ENCODE data around the gene TRPV4. TPM values are rescaled to one million over a fixed set of nuclear protein-coding genes. Genes with fewer than 3 reads are reported as not detected.

The TRPV4 gene
- total and polyA plus RNA-seq, 2 donors from 2014 or later = 6.0 to 24.5 TPM

DNA sequence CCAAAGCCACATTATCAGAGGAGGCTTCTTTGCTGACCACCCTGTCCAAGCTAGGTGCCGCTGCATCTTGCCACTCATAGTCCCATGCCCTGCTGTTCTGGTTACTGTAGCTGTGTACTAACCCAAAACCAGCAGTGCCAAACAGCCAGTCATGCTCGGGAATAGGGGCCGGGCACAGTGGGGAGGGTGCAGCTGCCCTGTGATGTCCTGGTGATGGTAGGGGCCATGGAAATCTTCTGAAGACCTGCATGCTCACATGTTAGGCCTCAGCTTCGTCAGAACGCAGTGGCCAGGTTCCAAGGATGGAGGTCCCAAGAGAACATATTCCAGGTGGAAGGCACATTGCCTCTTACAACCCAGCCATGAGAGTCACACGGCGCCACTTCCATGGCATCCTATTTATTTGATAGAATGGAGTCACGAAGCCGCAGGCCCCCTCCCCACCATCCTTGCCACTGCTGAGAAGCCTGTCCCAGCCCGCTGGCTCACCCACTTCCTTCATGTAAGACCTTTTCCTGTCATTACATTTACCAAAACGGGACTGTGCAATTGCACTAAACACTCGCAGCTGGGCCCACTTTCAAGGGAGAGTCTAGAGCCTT, 71.0 kb downstream of the TRPV4 start:
- DNase-seq (peak in 2 of 5 donors; percentile 19 to 43), FAIRE-seq (no peak)
- intact Hi-C loops (cut with DNase I) = no loop called here

DNA sequence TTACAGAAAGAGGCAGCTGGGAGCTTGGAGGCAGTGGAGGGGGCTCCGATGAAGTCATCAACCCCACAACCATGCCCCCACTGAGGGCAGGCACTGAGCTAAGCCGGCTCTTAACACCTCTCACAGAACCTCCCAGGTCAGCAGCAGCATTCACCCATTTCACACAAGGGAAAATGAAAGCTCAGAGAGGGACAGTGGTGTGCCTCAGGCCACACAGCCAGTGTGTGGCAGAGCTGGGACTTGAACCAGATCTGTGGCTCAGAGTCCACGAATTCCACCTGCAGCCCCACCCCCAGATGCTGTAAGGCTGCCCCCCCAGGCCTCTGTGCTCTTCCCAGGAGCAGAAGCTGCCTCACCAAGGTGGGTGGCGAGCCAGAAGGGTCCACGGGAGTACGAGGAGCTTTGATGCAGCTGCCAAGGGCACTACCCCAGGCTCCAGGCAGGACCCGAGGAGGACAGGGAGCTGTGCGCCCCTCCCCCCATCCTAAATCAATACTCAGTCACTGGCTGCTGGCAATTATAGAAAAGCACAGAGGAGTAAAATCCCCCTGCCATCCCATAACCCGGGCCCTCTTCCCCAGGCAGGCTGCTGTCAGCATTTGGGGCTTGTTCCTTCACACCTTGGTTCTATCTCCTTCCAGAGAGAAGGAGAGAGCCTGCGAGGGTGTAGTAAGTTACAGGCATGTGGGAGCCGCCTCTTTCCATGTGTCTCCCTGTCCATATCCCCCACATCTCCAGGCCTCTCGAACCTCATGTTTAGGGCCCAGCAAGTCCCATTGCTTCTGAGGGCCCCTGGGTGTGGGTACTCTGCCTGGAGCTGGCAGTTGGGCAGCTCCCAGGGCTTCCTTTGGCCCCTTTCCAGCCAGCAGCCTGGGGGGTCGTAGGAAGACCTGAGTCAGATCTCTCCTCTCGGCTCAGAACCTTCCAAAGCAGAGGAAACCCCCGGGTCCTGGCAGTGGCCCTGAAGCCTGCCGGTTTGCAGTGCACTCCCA, 72.0 kb downstream of the TRPV4 start:
- FAIRE-seq = no peak
- Histone ChIP-seq H3K9me3 (ENCODE audit: control insufficient read depth in 2 of 3, insufficient read depth in 1 of 3, low read length in 3 of 3) (peaks cover 0 to 7% (median 1%) of the 10 kb centered on the region in 3 donors), H3K27me3 (ENCODE audit: control insufficient read depth, insufficient read depth, low read length) (no peaks in the 10 kb centered on the region), H3K36me3 (ENCODE audit: control insufficient read depth in 2 of 3, insufficient read depth in 3 of 3, low read length in 3 of 3) (no peaks in the 10 kb centered on the region), H3K27ac (ENCODE audit: low read depth in 2 of 2, low read length in 2 of 2) (no peak overlapping the region), H3K9ac (ENCODE audit: low read length in 3 of 3) (no peak overlapping the region), H3K4me3 (ENCODE audit: low read length in 3 of 3) (no peak overlapping the region), H3K4me1 (ENCODE audit: control insufficient read depth in 2 of 3, insufficient read depth in 2 of 3, low read depth in 1 of 3, low read length in 3 of 3) (peaks cover 0 to 6% (median 0%) of the 10 kb centered on the region in 3 donors)
- TF ChIP-seq, protein P1, sequence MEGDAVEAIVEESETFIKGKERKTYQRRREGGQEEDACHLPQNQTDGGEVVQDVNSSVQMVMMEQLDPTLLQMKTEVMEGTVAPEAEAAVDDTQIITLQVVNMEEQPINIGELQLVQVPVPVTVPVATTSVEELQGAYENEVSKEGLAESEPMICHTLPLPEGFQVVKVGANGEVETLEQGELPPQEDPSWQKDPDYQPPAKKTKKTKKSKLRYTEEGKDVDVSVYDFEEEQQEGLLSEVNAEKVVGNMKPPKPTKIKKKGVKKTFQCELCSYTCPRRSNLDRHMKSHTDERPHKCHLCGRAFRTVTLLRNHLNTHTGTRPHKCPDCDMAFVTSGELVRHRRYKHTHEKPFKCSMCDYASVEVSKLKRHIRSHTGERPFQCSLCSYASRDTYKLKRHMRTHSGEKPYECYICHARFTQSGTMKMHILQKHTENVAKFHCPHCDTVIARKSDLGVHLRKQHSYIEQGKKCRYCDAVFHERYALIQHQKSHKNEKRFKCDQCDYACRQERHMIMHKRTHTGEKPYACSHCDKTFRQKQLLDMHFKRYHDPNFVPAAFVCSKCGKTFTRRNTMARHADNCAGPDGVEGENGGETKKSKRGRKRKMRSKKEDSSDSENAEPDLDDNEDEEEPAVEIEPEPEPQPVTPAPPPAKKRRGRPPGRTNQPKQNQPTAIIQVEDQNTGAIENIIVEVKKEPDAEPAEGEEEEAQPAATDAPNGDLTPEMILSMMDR (IDR thresholded peaks at IDR 0.05; ENCODE audit: borderline replicate concordance, extremely low read depth, insufficient read depth) = no peak
- DNase-seq = peak in 2 of 5 donors; percentile 30 to 48
- intact Hi-C loops (cut with DNase I) = no loop called here

More for the DNA sequence above, 71.0 kb downstream of the TRPV4 start:
- TF ChIP-seq, protein P1 (IDR thresholded peaks at IDR 0.05; ENCODE audit: borderline replicate concordance, extremely low read depth, insufficient read depth) = no peak
- Histone ChIP-seq H3K9ac (ENCODE audit: low read length in 3 of 3) (no peak overlapping the region), H3K9me3 (ENCODE audit: control insufficient read depth in 2 of 3, insufficient read depth in 1 of 3, low read length in 3 of 3) (peaks cover 0 to 4% (median 0%) of the 10 kb centered on the region in 3 donors), H3K36me3 (ENCODE audit: control insufficient read depth in 2 of 3, insufficient read depth in 3 of 3, low read length in 3 of 3) (no peaks in the 10 kb centered on the region), H3K4me3 (ENCODE audit: low read length in 3 of 3) (no peak overlapping the region), H3K4me1 (ENCODE audit: control insufficient read depth in 2 of 3, insufficient read depth in 2 of 3, low read depth in 1 of 3, low read length in 3 of 3) (peaks cover 0 to 6% (median 0%) of the 10 kb centered on the region in 3 donors), H3K27me3 (ENCODE audit: control insufficient read depth, insufficient read depth, low read length) (no peaks in the 10 kb centered on the region), H3K27ac (ENCODE audit: low read depth in 2 of 2, low read length in 2 of 2) (no peak overlapping the region)

DNA sequence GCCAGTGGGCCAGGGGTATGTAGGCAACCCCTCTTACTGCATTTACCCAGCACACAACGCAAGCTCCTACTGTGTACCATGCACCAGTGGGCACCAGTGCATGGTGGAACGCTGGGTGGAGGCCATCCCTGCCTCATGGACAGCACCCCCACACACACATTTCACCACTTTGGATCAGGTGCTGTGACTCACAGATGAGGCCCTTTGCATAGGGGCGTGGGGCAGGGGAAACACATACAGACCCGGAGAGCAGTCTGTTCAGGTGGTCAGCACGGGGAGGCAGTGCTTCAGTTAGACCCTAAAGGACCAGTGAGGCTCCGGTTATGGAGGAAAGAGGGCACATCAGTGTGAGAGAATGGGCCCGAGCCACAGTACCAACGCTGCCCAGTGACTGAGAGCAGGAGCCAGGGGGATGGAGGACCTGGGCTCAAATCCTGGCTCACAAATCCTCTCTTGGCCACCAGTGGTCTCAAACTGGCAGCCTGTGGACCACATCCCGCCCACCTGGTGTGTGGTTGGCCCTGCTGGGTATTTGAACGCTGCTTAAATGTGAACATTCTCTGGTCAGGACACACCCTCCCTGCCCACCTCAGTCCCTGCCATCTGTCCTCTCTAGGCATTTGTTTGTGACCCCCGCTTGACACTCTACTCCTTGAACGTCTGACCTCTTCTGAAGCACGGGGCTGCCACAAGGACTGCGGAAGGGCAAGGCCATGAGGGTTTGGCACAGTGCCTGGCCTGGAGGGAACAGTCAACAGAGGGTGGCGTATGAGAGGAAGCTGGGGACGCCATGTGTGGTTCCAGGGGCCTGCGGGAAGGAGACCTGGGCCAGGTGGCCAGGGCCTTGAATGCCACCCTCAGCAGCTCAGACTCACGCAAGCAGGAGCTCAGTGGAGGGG, 72.9 kb downstream of the TRPV4 start:
- FAIRE-seq (no peak), DNase-seq (peak in 2 of 5 donors; percentile 35 to 75)
- no peak overlapping the region for H3K4me3 ChIP-seq (ENCODE audit: low read length in 3 of 3)
- TF ChIP-seq, protein P1 (IDR thresholded peaks at IDR 0.05; ENCODE audit: borderline replicate concordance, extremely low read depth, insufficient read depth) = no peak
- H3K9ac ChIP-seq (ENCODE audit: low read length in 3 of 3) = no peak overlapping the region
- H3K27me3 ChIP-seq (ENCODE audit: control insufficient read depth, insufficient read depth, low read length) = no peaks in the 10 kb centered on the region
- peak overlapping the region in 1 of 2 donors; percentile 16 for H3K27ac ChIP-seq (ENCODE audit: low read depth in 2 of 2, low read length in 2 of 2)
- intact Hi-C loops (cut with DNase I) = no loop called here
- H3K4me1 ChIP-seq (ENCODE audit: control insufficient read depth in 2 of 3, insufficient read depth in 2 of 3, low read depth in 1 of 3, low read length in 3 of 3) = peaks cover 0 to 6% (median 0%) of the 10 kb centered on the region in 3 donors
- H3K9me3 ChIP-seq (ENCODE audit: control insufficient read depth in 2 of 3, insufficient read depth in 1 of 3, low read length in 3 of 3) = peaks cover 0 to 7% (median 1%) of the 10 kb centered on the region in 3 donors
- H3K36me3 ChIP-seq (ENCODE audit: control insufficient read depth in 2 of 3, insufficient read depth in 3 of 3, low read length in 3 of 3) = no peaks in the 10 kb centered on the region

Measured in kidney (tissue), 14 donors.